ENCODE results near the gene PTPRG.

DNA sequence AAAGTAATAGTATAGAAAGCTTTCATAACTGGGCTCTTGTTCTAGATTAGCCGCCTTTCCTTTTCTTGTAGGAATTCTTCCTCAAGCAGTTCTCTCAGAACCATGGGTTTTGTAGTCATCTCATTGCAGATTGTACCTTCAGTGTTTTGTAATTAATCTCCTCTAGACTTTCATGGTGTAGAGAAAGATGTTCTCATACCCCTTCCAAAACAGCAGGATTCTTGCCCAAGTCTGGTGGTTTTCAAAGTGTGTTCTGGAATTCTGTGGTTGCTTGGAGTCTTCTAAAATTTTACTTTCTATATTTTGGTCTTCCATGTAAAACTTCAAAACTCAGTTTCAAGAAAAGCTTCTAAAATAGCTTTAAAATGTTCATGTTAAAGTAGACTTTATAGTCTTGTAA, 293.8 kb downstream of the PTPRG start:
- TF ChIP-seq, protein P1, sequence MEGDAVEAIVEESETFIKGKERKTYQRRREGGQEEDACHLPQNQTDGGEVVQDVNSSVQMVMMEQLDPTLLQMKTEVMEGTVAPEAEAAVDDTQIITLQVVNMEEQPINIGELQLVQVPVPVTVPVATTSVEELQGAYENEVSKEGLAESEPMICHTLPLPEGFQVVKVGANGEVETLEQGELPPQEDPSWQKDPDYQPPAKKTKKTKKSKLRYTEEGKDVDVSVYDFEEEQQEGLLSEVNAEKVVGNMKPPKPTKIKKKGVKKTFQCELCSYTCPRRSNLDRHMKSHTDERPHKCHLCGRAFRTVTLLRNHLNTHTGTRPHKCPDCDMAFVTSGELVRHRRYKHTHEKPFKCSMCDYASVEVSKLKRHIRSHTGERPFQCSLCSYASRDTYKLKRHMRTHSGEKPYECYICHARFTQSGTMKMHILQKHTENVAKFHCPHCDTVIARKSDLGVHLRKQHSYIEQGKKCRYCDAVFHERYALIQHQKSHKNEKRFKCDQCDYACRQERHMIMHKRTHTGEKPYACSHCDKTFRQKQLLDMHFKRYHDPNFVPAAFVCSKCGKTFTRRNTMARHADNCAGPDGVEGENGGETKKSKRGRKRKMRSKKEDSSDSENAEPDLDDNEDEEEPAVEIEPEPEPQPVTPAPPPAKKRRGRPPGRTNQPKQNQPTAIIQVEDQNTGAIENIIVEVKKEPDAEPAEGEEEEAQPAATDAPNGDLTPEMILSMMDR (conservative IDR thresholded peaks at IDR 0.05; ENCODE audit: low read depth, low read length) = no peak
- TF ChIP-seq EZH2 (IDR thresholded peaks at IDR 0.05; ENCODE audit: low read length, unreplicated experiment) = no peak

Data from PC-3 (cell line).